HUES64 (cell line): ENCODE measurements around the gene KDM6B. TPM values are rescaled to one million over a fixed set of nuclear protein-coding genes. Genes with fewer than 3 reads are reported as not detected.

ENCODE experiments used
- H3K27ac ChIP-seq: 2 replicates; pipeline ENCODE4 v1.7.0; 2013; ENCODE audit warnings: low read depth, low read length, inconsistent platforms
- H3K27me3 ChIP-seq: 2 replicates; pipeline ENCODE4 v1.6.1; 2013; ENCODE audit warnings: mild to moderate bottlenecking, low read length; ENCODE audit not compliant: insufficient read depth
- H3K36me3 ChIP-seq: 2 replicates; pipeline ENCODE4 v1.6.1; 2013; ENCODE audit warnings: mild to moderate bottlenecking, low read length; ENCODE audit not compliant: insufficient read depth
- H3K4me1 ChIP-seq: 2 replicates; pipeline ENCODE4 v1.6.1; 2013; ENCODE audit warnings: mild to moderate bottlenecking, low read length, moderate library complexity; ENCODE audit not compliant: insufficient read depth
- H3K4me3 ChIP-seq: 2 replicates; pipeline ENCODE4 v1.5.1; 2013; ENCODE audit warnings: mild to moderate bottlenecking, low read length, moderate library complexity
- H3K9ac ChIP-seq: 2 replicates; pipeline ENCODE4 v1.6.1; 2013; ENCODE audit warnings: mild to moderate bottlenecking, low read depth, low read length
- H3K9me3 ChIP-seq: 2 replicates; pipeline ENCODE4 v1.6.1; 2013; ENCODE audit warnings: low read depth, low read length; ENCODE audit not compliant: insufficient read depth
- WGBS: fragments of 150-250, 120-280 bp; methylation state at CpG from one replicate; pipeline ENCODE4 v1.1.7; 2013; ENCODE audit warnings: missing lambda C conversion rate; 5-methylcytosine and 5-hydroxymethylcytosine counted together
- polyA plus RNA-seq, 2 experiments: library from polyadenylated mRNA; stranded (reverse); fragments of 50-300 nt; gene quantifications; one replicate each; pipeline ENCODE4 v1.2.3, GENCODE V29; 2013

KDM6B gene
- polyA plus RNA-seq (2013, experiment 1 of 2) = 9.3 TPM
- polyA plus RNA-seq (2013, experiment 2 of 2) = 10.8 TPM

- Histone ChIP-seq H3K9me3 (no peaks in the 10 kb centered on the region), H3K9ac (peak within 1 kb of the TSS; percentile 21; the same call in 1 of the 2 replicates), H3K4me3 (peak within 1 kb of the TSS; percentile 92), H3K27ac (peak within 1 kb of the TSS; percentile 87), H3K27me3 (peaks cover 44% of the 10 kb centered on the region), H3K36me3 (no peaks in the 10 kb centered on the region), H3K4me1 (peaks cover 19% of the 10 kb centered on the region)
- 1% methylated on average over 49 of the region's 49 CpGs for WGBS
These were observed at the start of gene KDM6B for GRCh38 chr17:7833795-7834541. Gene KDM6B, plus strand, starts transcription at chr17:7834217. Its CDS starts 11,338 bp downstream, at chr17:7845555.

- no peaks in the 10 kb centered on the region for H3K36me3 ChIP-seq
- no peak overlapping the region for H3K9ac ChIP-seq
- 90% methylated on average over 21 of the region's 21 CpGs for WGBS
- no peaks in the 10 kb centered on the region for H3K27me3 ChIP-seq
- H3K27ac ChIP-seq = no peak overlapping the region
- H3K4me3 ChIP-seq = no peak overlapping the region
- H3K9me3 ChIP-seq = no peaks in the 10 kb centered on the region
- no peaks in the 10 kb centered on the region for H3K4me1 ChIP-seq
These were observed 47.2 kb upstream of the KDM6B start for GRCh38 chr17:7786866-7787265.

- Histone ChIP-seq H3K9ac (no peak overlapping the region), H3K4me3 (no peak overlapping the region), H3K27ac (no peak overlapping the region), H3K36me3 (no peaks in the 10 kb centered on the region), H3K27me3 (no peaks in the 10 kb centered on the region), H3K9me3 (no peaks in the 10 kb centered on the region), H3K4me1 (no peaks in the 10 kb centered on the region)
- WGBS = 75% methylated on average over 9 of the region's 9 CpGs
These were observed 44.9 kb upstream of the KDM6B start for GRCh38 chr17:7789131-7789530.

GRCh38 chr17:7790150-7790549 lies 43.9 kb upstream of the KDM6B start:
- H3K4me3 ChIP-seq = no peak overlapping the region
- H3K36me3 ChIP-seq = no peaks in the 10 kb centered on the region
- no peaks in the 10 kb centered on the region for H3K9me3 ChIP-seq
- H3K27ac ChIP-seq = no peak overlapping the region
- no peaks in the 10 kb centered on the region for H3K27me3 ChIP-seq
- no peaks in the 10 kb centered on the region for H3K4me1 ChIP-seq
- 93% methylated on average over 5 of the region's 5 CpGs for WGBS
- no peak overlapping the region for H3K9ac ChIP-seq

GRCh38 chr17:7792611-7793010 lies 41.4 kb upstream of the KDM6B start:
- Histone ChIP-seq H3K4me1 (no peaks in the 10 kb centered on the region), H3K36me3 (no peaks in the 10 kb centered on the region), H3K27ac (no peak overlapping the region), H3K9me3 (no peaks in the 10 kb centered on the region), H3K9ac (no peak overlapping the region), H3K27me3 (no peaks in the 10 kb centered on the region), H3K4me3 (no peak overlapping the region)
- 94% methylated on average over 17 of the region's 17 CpGs for WGBS

GRCh38 chr17:7794075-7794663 lies 39.8 kb upstream of the KDM6B start:
- Histone ChIP-seq H3K36me3 (no peaks in the 10 kb centered on the region), H3K9ac (no peak overlapping the region), H3K27ac (no peak overlapping the region), H3K9me3 (no peaks in the 10 kb centered on the region), H3K4me1 (no peaks in the 10 kb centered on the region), H3K27me3 (no peaks in the 10 kb centered on the region), H3K4me3 (no peak overlapping the region)
- 66% methylated on average over 19 of the region's 19 CpGs for WGBS

GRCh38 chr17:7797976-7798375 lies 36.0 kb upstream of the KDM6B start:
- Histone ChIP-seq H3K9me3 (no peaks in the 10 kb centered on the region), H3K27me3 (no peaks in the 10 kb centered on the region), H3K27ac (no peak overlapping the region), H3K4me3 (no peak overlapping the region), H3K4me1 (no peaks in the 10 kb centered on the region), H3K9ac (no peak overlapping the region), H3K36me3 (no peaks in the 10 kb centered on the region)
- 93% methylated on average over 13 of the region's 13 CpGs for whole genome bisulfite sequencing

GRCh38 chr17:7798839-7799238 lies 35.2 kb upstream of the KDM6B start:
- H3K9me3 ChIP-seq = no peaks in the 10 kb centered on the region
- H3K36me3 ChIP-seq = no peaks in the 10 kb centered on the region
- no peaks in the 10 kb centered on the region for H3K27me3 ChIP-seq
- no peak overlapping the region for H3K27ac ChIP-seq
- no peak overlapping the region for H3K9ac ChIP-seq
- H3K4me1 ChIP-seq = no peaks in the 10 kb centered on the region
- H3K4me3 ChIP-seq = no peak overlapping the region
- WGBS = 83% methylated on average over 13 of the region's 13 CpGs

GRCh38 chr17:7803981-7804380 lies 30.0 kb upstream of the KDM6B start:
- WGBS = 74% methylated on average over 13 of the region's 13 CpGs
- Histone ChIP-seq H3K4me3 (no peak overlapping the region), H3K27ac (no peak overlapping the region)

GRCh38 chr17:7806587-7806986 lies 27.4 kb upstream of the KDM6B start:
- Histone ChIP-seq H3K27me3 (no peaks in the 10 kb centered on the region), H3K9ac (no peak overlapping the region)

More at GRCh38 chr17:7803981-7804380, 30.0 kb upstream of the KDM6B start:
- Histone ChIP-seq H3K9me3 (no peaks in the 10 kb centered on the region), H3K4me1 (no peaks in the 10 kb centered on the region), H3K36me3 (no peaks in the 10 kb centered on the region), H3K27me3 (no peaks in the 10 kb centered on the region), H3K9ac (no peak overlapping the region)

GRCh38 chr17:7807206-7807605 lies 26.8 kb upstream of the KDM6B start:
- WGBS = 92% methylated on average over 21 of the region's 21 CpGs
- H3K9me3 ChIP-seq = no peaks in the 10 kb centered on the region
- H3K4me3 ChIP-seq = no peak overlapping the region
- no peaks in the 10 kb centered on the region for H3K27me3 ChIP-seq
- no peak overlapping the region for H3K9ac ChIP-seq
- H3K4me1 ChIP-seq = no peaks in the 10 kb centered on the region
- H3K36me3 ChIP-seq = no peaks in the 10 kb centered on the region
- no peak overlapping the region for H3K27ac ChIP-seq

More at GRCh38 chr17:7806587-7806986, 27.4 kb upstream of the KDM6B start:
- H3K9me3 ChIP-seq = no peaks in the 10 kb centered on the region
- H3K4me1 ChIP-seq = no peaks in the 10 kb centered on the region
- 87% methylated on average over 3 of the region's 6 CpGs for WGBS
- no peak overlapping the region for H3K4me3 ChIP-seq
- no peaks in the 10 kb centered on the region for H3K36me3 ChIP-seq
- no peak overlapping the region for H3K27ac ChIP-seq
